Neutrophil (primary cell): ENCODE data around the gene CAPN13.

Source experiments
- H3K27ac ChIP-seq: fragments of 200-600 bp; sonication (generic); 2 replicates; pipeline ENCODE4 v1.5.1; 2016; ENCODE audit warnings: mild to moderate bottlenecking, moderate library complexity
- H3K27me3 ChIP-seq: fragments of 200-600 bp; sonication (generic); 2 replicates; pipeline ENCODE4 v1.6.0; 2016; ENCODE audit warnings: mild to moderate bottlenecking
- H3K36me3 ChIP-seq: fragments of 200-600 bp; sonication (generic); 2 replicates; pipeline ENCODE4 v1.5.1; 2017
- H3K4me1 ChIP-seq, 2 experiments: fragments of 200-600 bp in 1 of 2; sonication (generic) in 1 of 2; 1 replicate in 1 of 2; 2 replicates in 1 of 2; pipeline versions ENCODE4 v1.5.1 to v1.6.1; 2013 to 2016; ENCODE audit warnings: low read depth in 1 of 2, low read length in 1 of 2, mild to moderate bottlenecking in 1 of 2, moderate library complexity in 1 of 2; ENCODE audit not compliant: control insufficient read depth in 1 of 2, insufficient read depth in 1 of 2
- H3K4me3 ChIP-seq, 2 experiments: fragments of 200-600 bp in 1 of 2; sonication (generic) in 1 of 2; 1 replicate in 1 of 2; 2 replicates in 1 of 2; pipeline ENCODE4 v1.5.1; 2013 to 2016; ENCODE audit warnings: low read depth in 1 of 2, low read length in 1 of 2, mild to moderate bottlenecking in 1 of 2, moderate library complexity in 1 of 2
- H3K9me3 ChIP-seq: fragments of 200-600 bp; sonication (generic); 2 replicates; pipeline ENCODE4 v1.5.1; 2016
- CTCF ChIP-seq: fragments of 200-600 bp; sonication (generic); IDR thresholded peaks from 2 replicates; pipeline ENCODE4 v1.5.1; 2016; ENCODE audit warnings: antibody characterized with exemption

CAPN13 gene

GRCh38 chr2:30756051-30756719 is 51.1 kb downstream of the CAPN13 start:
- H3K27me3 ChIP-seq: peaks cover 54% of the 10 kb centered on the region
- H3K27ac ChIP-seq: no peak overlapping the region
- no peak for TF ChIP-seq CTCF
- H3K9me3 ChIP-seq: no peaks in the 10 kb centered on the region
- no peaks in the 10 kb centered on the region for H3K4me1 ChIP-seq
- H3K4me3 ChIP-seq: no peak overlapping the region
- no peaks in the 10 kb centered on the region for H3K36me3 ChIP-seq

- TF ChIP-seq CTCF: no peak
These were observed 53.6 kb downstream of the CAPN13 start for GRCh38 chr2:30753630-30754029.

GRCh38 chr2:30752811-30753210 is 54.4 kb downstream of the CAPN13 start:
- H3K27ac ChIP-seq: no peak overlapping the region
- no peaks in the 10 kb centered on the region for H3K36me3 ChIP-seq
- no peaks in the 10 kb centered on the region for H3K4me1 ChIP-seq
- H3K4me3 ChIP-seq: no peak overlapping the region
- peaks cover 76% of the 10 kb centered on the region for H3K27me3 ChIP-seq
- TF ChIP-seq CTCF: no peak
- no peaks in the 10 kb centered on the region for H3K9me3 ChIP-seq

More at GRCh38 chr2:30753630-30754029, 53.6 kb downstream of the CAPN13 start:
- Histone ChIP-seq H3K36me3 (no peaks in the 10 kb centered on the region), H3K27ac (no peak overlapping the region), H3K4me3 (no peak overlapping the region), H3K4me1 (no peaks in the 10 kb centered on the region), H3K27me3 (peaks cover 74% of the 10 kb centered on the region), H3K9me3 (no peaks in the 10 kb centered on the region)

- TF ChIP-seq CTCF: no peak
- no peaks in the 10 kb centered on the region for H3K36me3 ChIP-seq
- no peak overlapping the region for H3K4me3 ChIP-seq
- H3K27me3 ChIP-seq: peaks cover 46% of the 10 kb centered on the region
- no peaks in the 10 kb centered on the region for H3K4me1 ChIP-seq
- no peak overlapping the region for H3K27ac ChIP-seq
- H3K9me3 ChIP-seq: no peaks in the 10 kb centered on the region
These were observed 60.0 kb downstream of the CAPN13 start for GRCh38 chr2:30747206-30747605.

GRCh38 chr2:30744823-30745222 is 62.4 kb downstream of the CAPN13 start:
- Histone ChIP-seq H3K27ac (no peak overlapping the region), H3K36me3 (no peaks in the 10 kb centered on the region), H3K4me3 (no peak overlapping the region), H3K4me1 (no peaks in the 10 kb centered on the region), H3K9me3 (no peaks in the 10 kb centered on the region), H3K27me3 (peaks cover 40% of the 10 kb centered on the region)
- TF ChIP-seq CTCF: no peak

- no peaks in the 10 kb centered on the region for H3K36me3 ChIP-seq
- H3K4me1 ChIP-seq: no peaks in the 10 kb centered on the region
- H3K27ac ChIP-seq: no peak overlapping the region
- TF ChIP-seq CTCF: no peak
- peaks cover 32% of the 10 kb centered on the region for H3K27me3 ChIP-seq
- H3K9me3 ChIP-seq: no peaks in the 10 kb centered on the region
- no peak overlapping the region for H3K4me3 ChIP-seq
These were observed 65.7 kb downstream of the CAPN13 start for GRCh38 chr2:30741576-30741975.
